ENCODE data around the gene SIN3B.

Gene SIN3B

DNA sequence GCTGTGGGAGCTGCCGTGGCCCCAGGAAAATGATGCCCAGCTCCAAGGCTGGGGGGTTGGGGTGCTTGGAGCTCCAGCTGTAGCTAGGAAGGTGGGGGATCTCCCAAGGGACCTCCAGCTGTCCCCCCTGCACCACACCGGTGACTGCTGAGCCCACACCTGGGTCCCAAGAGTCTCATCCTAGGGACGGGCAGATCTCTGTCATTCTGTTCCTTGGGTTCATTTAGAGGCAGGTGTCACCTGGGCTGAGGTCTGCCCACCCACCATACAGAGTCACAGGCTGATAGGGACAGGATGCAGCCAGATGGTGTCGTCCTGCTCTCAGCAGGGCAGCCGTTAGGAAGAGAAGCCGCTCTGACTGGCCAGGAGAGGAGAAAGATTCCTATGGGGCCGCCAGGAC lies 64.9 kb downstream of the SIN3B start:
- H3K27ac ChIP-seq (ENCODE audit: low read depth, low read length), result peak overlapping the region; percentile 65
- no peaks in the 10 kb centered on the region for H3K79me2 ChIP-seq (ENCODE audit: insufficient read depth, low read length)
- H3K36me3 ChIP-seq (ENCODE audit: low read length), result no peaks in the 10 kb centered on the region
- H3F3A ChIP-seq (ENCODE audit: insufficient read depth), result no peaks in the 10 kb centered on the region
- H3K4me3 ChIP-seq (ENCODE audit: insufficient read depth, low read length, poor library complexity, severe bottlenecking), result no peak overlapping the region
- H2AFZ ChIP-seq (ENCODE audit: low read depth, low read length, severe bottlenecking), result no peak overlapping the region
- H4K20me1 ChIP-seq (ENCODE audit: low read depth, low read length), result no peaks in the 10 kb centered on the region
- H3K9ac ChIP-seq (ENCODE audit: low read length), result no peak overlapping the region
- no peak for TF ChIP-seq CTCF (IDR thresholded peaks at IDR 0.05; ENCODE audit: insufficient read depth, low read length, poor library complexity, severe bottlenecking)
- no peak for TF ChIP-seq EZH2phosphoT487 (conservative IDR thresholded peaks at IDR 0.05; ENCODE audit: low read length)
- H3K9me3 ChIP-seq (ENCODE audit: insufficient read depth, low read length), result no peaks in the 10 kb centered on the region
- no peak overlapping the region for H3K4me2 ChIP-seq (ENCODE audit: low read depth, low read length, poor library complexity, severe bottlenecking)
- H3K9me2 ChIP-seq (replicated peaks; ENCODE audit: insufficient read depth, low read length), result no peaks in the 10 kb centered on the region
- H3K27me3 ChIP-seq (ENCODE audit: low read length), result no peaks in the 10 kb centered on the region

DNA sequence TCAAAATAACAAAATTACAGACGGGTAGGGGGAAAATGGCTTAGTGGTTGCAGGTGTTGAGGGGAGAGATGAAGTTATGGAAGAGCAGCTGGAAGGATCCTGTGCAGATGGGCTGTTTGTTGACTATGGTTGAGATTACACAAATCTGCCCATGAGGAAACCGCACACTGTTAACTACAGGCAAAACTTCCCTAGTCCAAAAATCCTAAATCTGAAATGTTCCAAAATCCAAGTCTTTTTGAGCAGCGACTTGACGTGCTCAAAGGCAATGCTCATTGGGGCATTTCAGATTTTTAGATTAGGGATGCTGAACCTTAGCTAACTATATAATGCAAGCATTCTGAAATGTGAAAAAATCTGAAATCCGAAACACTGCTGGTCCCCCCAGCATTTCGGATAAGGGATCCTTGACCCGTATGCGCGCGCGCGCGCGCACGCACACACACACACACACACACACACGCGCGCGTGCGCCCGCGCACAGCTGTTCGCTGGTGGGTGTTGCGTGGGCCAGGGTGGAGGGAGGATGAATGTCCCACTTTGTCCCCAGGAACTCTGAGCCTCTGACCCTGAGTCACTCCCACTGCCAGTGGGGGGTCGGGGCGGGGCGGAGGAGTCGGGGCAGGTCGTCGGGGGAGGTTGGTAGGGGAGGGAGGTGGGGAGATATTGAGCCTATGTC lies 66.4 kb downstream of the SIN3B start:
- Histone ChIP-seq H3F3A (ENCODE audit: insufficient read depth) (no peaks in the 10 kb centered on the region), H2AFZ (ENCODE audit: low read depth, low read length, severe bottlenecking) (no peak overlapping the region), H3K27me3 (ENCODE audit: low read length) (no peaks in the 10 kb centered on the region), H3K9me3 (ENCODE audit: insufficient read depth, low read length) (no peaks in the 10 kb centered on the region), H3K4me2 (ENCODE audit: low read depth, low read length, poor library complexity, severe bottlenecking) (no peak overlapping the region), H4K20me1 (ENCODE audit: low read depth, low read length) (no peaks in the 10 kb centered on the region), H3K79me2 (ENCODE audit: insufficient read depth, low read length) (no peaks in the 10 kb centered on the region), H3K9me2 (replicated peaks; ENCODE audit: insufficient read depth, low read length) (no peaks in the 10 kb centered on the region), H3K36me3 (ENCODE audit: low read length) (no peaks in the 10 kb centered on the region), H3K9ac (ENCODE audit: low read length) (no peak overlapping the region), H3K27ac (ENCODE audit: low read depth, low read length) (no peak overlapping the region), H3K4me3 (ENCODE audit: insufficient read depth, low read length, poor library complexity, severe bottlenecking) (no peak overlapping the region)
- TF ChIP-seq EZH2phosphoT487 (conservative IDR thresholded peaks at IDR 0.05; ENCODE audit: low read length), result no peak
- no peak for TF ChIP-seq CTCF (IDR thresholded peaks at IDR 0.05; ENCODE audit: insufficient read depth, low read length, poor library complexity, severe bottlenecking)

GRCh38 chr19:16896146-16897028 lies 67.2 kb downstream of the SIN3B start:
- no peaks in the 10 kb centered on the region for H3K36me3 ChIP-seq (ENCODE audit: low read length)
- no peaks in the 10 kb centered on the region for H3K9me2 ChIP-seq (replicated peaks; ENCODE audit: insufficient read depth, low read length)
- TF ChIP-seq CTCF (IDR thresholded peaks at IDR 0.05; ENCODE audit: insufficient read depth, low read length, poor library complexity, severe bottlenecking) (no peak), EZH2phosphoT487 (conservative IDR thresholded peaks at IDR 0.05; ENCODE audit: low read length) (no peak)
- no peak overlapping the region for H3K4me3 ChIP-seq (ENCODE audit: insufficient read depth, low read length, poor library complexity, severe bottlenecking)
- no peak overlapping the region for H2AFZ ChIP-seq (ENCODE audit: low read depth, low read length, severe bottlenecking)
- H3K27ac ChIP-seq (ENCODE audit: low read depth, low read length), result no peak overlapping the region
- H3K27me3 ChIP-seq (ENCODE audit: low read length), result no peaks in the 10 kb centered on the region
- H3K9me3 ChIP-seq (ENCODE audit: insufficient read depth, low read length), result no peaks in the 10 kb centered on the region
- no peak overlapping the region for H3K4me2 ChIP-seq (ENCODE audit: low read depth, low read length, poor library complexity, severe bottlenecking)
- no peaks in the 10 kb centered on the region for H3K79me2 ChIP-seq (ENCODE audit: insufficient read depth, low read length)
- no peaks in the 10 kb centered on the region for H3F3A ChIP-seq (ENCODE audit: insufficient read depth)
- H3K9ac ChIP-seq (ENCODE audit: low read length), result no peak overlapping the region
- H4K20me1 ChIP-seq (ENCODE audit: low read depth, low read length), result no peaks in the 10 kb centered on the region

Measured in SU-DHL-6 (cell line).